HCT116 (cell line): ENCODE data around the gene DHRS9. TPM values are rescaled to one million over a fixed set of nuclear protein-coding genes. Genes with fewer than 3 reads are reported as not detected.

Source experiments
- ATAC-seq: fragments of 200-7000 bp; cut with Tn5 transposase; 2 replicates; pipeline ENCODE4 v1.9.1; 2020; ENCODE audit warnings: mild to moderate bottlenecking, moderate library complexity
- BruUV-seq: library from RNA; stranded (reverse); fragments of 400-500 nt; replicated peaks from 2 replicates; lab custom pipeline; 2021; lab: Mats Ljungman, UMichigan
- CTCF ChIA-PET: fragments of 300-600 bp; sonication (Branson Sonifier 250); formaldehyde crosslinking; loops from one replicate; lab custom pipeline; 2021; ENCODE audit warnings: antibody characterized with exemption; lab: Charles Lee
- POLR2A ChIA-PET: fragments of 300-600, 350-600 bp; sonication (Branson Sonifier 250); formaldehyde crosslinking; loops from one replicate; lab custom pipeline; 2021; ENCODE audit warnings: antibody characterized with exemption; lab: Charles Lee
- RAD21 ChIA-PET, 2 experiments: fragments of 300-600 bp; sonication (Branson Sonifier 250); formaldehyde crosslinking; loops; one replicate each; lab custom pipeline; 2023; ENCODE audit warnings: low total read pairs in 2 of 2; ENCODE audit not compliant: uncharacterized antibody in 2 of 2, unreplicated experiment in 2 of 2, low non-redundant PET in 1 of 2; lab: Charles Lee
- DNase-seq: peaks from one replicate; pipeline ENCODE4 v3.0.0-alpha.2; 2010; ENCODE audit warnings: low read depth, low spot score
- H2AFZ ChIP-seq: fragments of 200-600 bp; shearing (Covaris generic), sonication (generic); 2 replicates; pipeline ENCODE4 v1.6.1; 2017; ENCODE audit warnings: low read depth, mixed run types, mixed read lengths, antibody characterized with exemption, low read length; ENCODE audit not compliant: poor library complexity, severe bottlenecking
- H3K27ac ChIP-seq: 2 replicates; pipeline ENCODE4 v1.5.1; 2012; ENCODE audit warnings: low read depth, low read length
- H3K27me3 ChIP-seq: fragments of 200-600 bp; sonication (generic); 2 replicates; pipeline ENCODE4 v1.6.1; 2016; ENCODE audit warnings: mixed run types, low read length, mixed read lengths; ENCODE audit not compliant: insufficient read depth
- H3K36me3 ChIP-seq, 2 experiments: fragments of 200-500 bp in 1 of 2; fragments of 200-600 bp in 1 of 2; sonication (Bioruptor generic) in 1 of 2; sonication (generic) in 1 of 2; 2 replicates each; pipeline versions ENCODE4 v1.5.1 to v1.6.1; 2014 to 2016; ENCODE audit warnings: low read length in 2 of 2, inconsistent platforms in 1 of 2, mixed read lengths in 1 of 2, mixed run types in 1 of 2; ENCODE audit not compliant: insufficient read depth in 2 of 2, control insufficient read depth in 1 of 2
- H3K4me1 ChIP-seq, 2 experiments: fragments of 200-600 bp in 1 of 2; sonication (generic) in 1 of 2; 2 replicates each; pipeline versions ENCODE4 v1.5.1 to v1.6.1; 2012 to 2017; ENCODE audit warnings: low read length in 2 of 2, inconsistent platforms in 1 of 2, mild to moderate bottlenecking in 1 of 2, mixed read lengths in 1 of 2, mixed run types in 1 of 2, moderate library complexity in 1 of 2; ENCODE audit not compliant: insufficient read depth in 2 of 2, control insufficient read depth in 1 of 2
- H3K4me2 ChIP-seq: fragments of 200-600 bp; sonication (generic); 2 replicates; pipeline ENCODE4 v1.6.1; 2017; ENCODE audit warnings: mixed run types, low read length, mixed read lengths
- H3K4me3 ChIP-seq, 2 experiments: fragments of 200-600 bp in 1 of 2; sonication (generic) in 1 of 2; replicated peaks in 1 of 2; 2 replicates each; pipeline ENCODE4 v1.5.1; 2011 to 2016; ENCODE audit warnings: low read length in 2 of 2, control low read depth in 1 of 2, low read depth in 1 of 2, mild to moderate bottlenecking in 1 of 2, mixed read lengths in 1 of 2, mixed run types in 1 of 2
- H3K79me2 ChIP-seq: fragments of 200-600 bp; sonication (generic); 2 replicates; pipeline ENCODE4 v1.6.1; 2017; ENCODE audit warnings: mild to moderate bottlenecking, mixed run types, low read length, moderate library complexity, mixed read lengths; ENCODE audit not compliant: insufficient read depth
- H3K9ac ChIP-seq: fragments of 200-600 bp; sonication (generic); 2 replicates; pipeline ENCODE4 v1.6.1; 2016; ENCODE audit warnings: low read length, mixed read lengths
- H3K9me2 ChIP-seq: fragments of 200-600 bp; sonication (generic), shearing (Covaris generic); 2 replicates; pipeline ENCODE4 v1.6.1; 2017; ENCODE audit warnings: mixed run types, mild to moderate bottlenecking, moderate library complexity; ENCODE audit not compliant: insufficient read depth
- H3K9me3 ChIP-seq, 2 experiments: fragments of 200-500 bp in 1 of 2; fragments of 200-600 bp in 1 of 2; sonication (Bioruptor generic) in 1 of 2; sonication (generic) in 1 of 2; 2 replicates each; pipeline ENCODE4 v1.6.1; 2014 to 2017; ENCODE audit warnings: low read length in 2 of 2, mixed read lengths in 2 of 2, inconsistent platforms in 1 of 2, low read depth in 1 of 2, mild to moderate bottlenecking in 1 of 2, mixed run types in 1 of 2, moderate library complexity in 1 of 2; ENCODE audit not compliant: control insufficient read depth in 1 of 2, insufficient read depth in 1 of 2
- H4K20me1 ChIP-seq: fragments of 200-600 bp; sonication (generic), shearing (Covaris generic); 2 replicates; pipeline ENCODE4 v1.6.1; 2017; ENCODE audit warnings: mixed run types, mild to moderate bottlenecking, moderate library complexity; ENCODE audit not compliant: insufficient read depth
- CEBPB ChIP-seq: IDR thresholded peaks from 2 replicates; pipeline ENCODE4 v1.6.1; 2012; ENCODE audit warnings: low read depth
- CTCF ChIP-seq, 3 experiments: fragments of 200-600 bp in 1 of 3; sonication (generic) in 1 of 3; IDR thresholded peaks in 2 of 3; conservative IDR thresholded peaks in 1 of 3; 2 replicates each; pipeline ENCODE4 v1.5.1; 2012 to 2017; ENCODE audit warnings: low read depth in 2 of 3, low read length in 2 of 3, antibody characterized with exemption in 1 of 3, borderline replicate concordance in 1 of 3, control low read depth in 1 of 3, mild to moderate bottlenecking in 1 of 3, mixed read lengths in 1 of 3, mixed run types in 1 of 3, moderate library complexity in 1 of 3; ENCODE audit not compliant: insufficient read depth in 1 of 3
- EZH2phosphoT487 ChIP-seq: fragments of 200-600 bp; IDR thresholded peaks from 2 replicates; pipeline ENCODE4 v1.6.1; 2018; ENCODE audit warnings: antibody characterized with exemption, borderline replicate concordance
- MAX ChIP-seq: IDR thresholded peaks from 2 replicates; pipeline ENCODE4 v1.6.1; 2012
- SP1 ChIP-seq: IDR thresholded peaks from 2 replicates; pipeline ENCODE4 v1.6.1; 2012; ENCODE audit warnings: low read depth
- SRF ChIP-seq: IDR thresholded peaks from 2 replicates; pipeline ENCODE4 v1.6.1; 2012; ENCODE audit warnings: low read depth
- ZBTB33 ChIP-seq: IDR thresholded peaks from 2 replicates; pipeline ENCODE4 v1.6.1; 2011; ENCODE audit warnings: mild to moderate bottlenecking, low read length, moderate library complexity; ENCODE audit not compliant: insufficient replicate concordance; ENCODE audit errors: extremely low read depth
- ZFX ChIP-seq: fragments of 450-650 bp; IDR thresholded peaks from 2 replicates; pipeline ENCODE4 v1.6.1; 2017
- ZNF274 ChIP-seq: fragments of 200-500 bp; sonication (Bioruptor generic); IDR thresholded peaks from 2 replicates; pipeline ENCODE4 v1.6.1; 2014; ENCODE audit warnings: mild to moderate bottlenecking, low read depth, low read length, inconsistent platforms
- intact Hi-C: fragments of 100-400 bp; cut with micrococcal nuclease; formaldehyde crosslinking; loops from 2 replicates; pipeline ENCODE4 v1.10.0; 2022
- total RNA-seq: library from RNA; stranded (reverse); gene quantifications from one replicate; pipeline ENCODE4 v1.2.1, GENCODE V29; 2021; ENCODE audit not compliant: unreplicated experiment

Gene DHRS9
- total RNA-seq, 1 experiment from 2014 or later, result 0.15 TPM

- TF ChIP-seq EZH2phosphoT487 (no peak), MAX (no peak), ZFX (no peak), ZBTB33 (no peak), CEBPB (no peak), ZNF274 (no peak), SRF (no peak), SP1 (no peak), CTCF (IDR thresholded peaks at IDR 0.05 in 2 of 3, conservative IDR thresholded peaks at IDR 0.05 in 1 of 3; ENCODE audit: borderline replicate concordance in 1 of 3, insufficient read depth in 1 of 3, low read depth in 2 of 3, low read length in 2 of 3) (no peak)
- H3K27ac ChIP-seq, result no peak overlapping the region
- no peaks in the 10 kb centered on the region for H3K4me1 ChIP-seq
- DNase-seq, result no peak
- RAD21 ChIA-PET, result no interaction called here
- H3K79me2 ChIP-seq, result no peaks in the 10 kb centered on the region
- no peaks in the 10 kb centered on the region for H3K36me3 ChIP-seq
- H3K9ac ChIP-seq, result no peak overlapping the region
- peaks cover 12% of the 10 kb centered on the region; the same call in 1 of the 2 replicates for H3K27me3 ChIP-seq
- H3K9me2 ChIP-seq, result no peaks in the 10 kb centered on the region
- no peaks in the 10 kb centered on the region for H4K20me1 ChIP-seq
- ATAC-seq, result no peak
- intact Hi-C loops, result loop anchor here (10.0 kb wide), 1 partner anchor 657 kb away; no protein-coding TSS in a partner anchor
- POLR2A ChIA-PET, result no interaction called here
- no peaks in the 10 kb centered on the region for H3K9me3 ChIP-seq
- no peak overlapping the region for H3K4me2 ChIP-seq
- H3K4me3 ChIP-seq, result no peak overlapping the region
- BruUV-seq, result no TSS peak
- CTCF ChIA-PET, result no interaction called here
- no peak overlapping the region for H2AFZ ChIP-seq
Observed at GRCh38 chr2:169118060-169118459, 48.7 kb downstream of the DHRS9 start.
